ENCODE data around the gene PLEKHA1. TPM values are rescaled to one million over a fixed set of nuclear protein-coding genes. Genes with fewer than 3 reads are reported as not detected.

PLEKHA1 gene
- total RNA-seq, 4 donors from 2014 or later: 19.2 to 52.2 (median 35.0) TPM

- no peak for DNase-seq (ENCODE audit: low spot score in 2 of 2)
- H3K36me3 ChIP-seq: peaks cover 0 to 16% (median 0%) of the 10 kb centered on the region in 3 donors
- no peak overlapping the region for H3K27ac ChIP-seq
- 46 to 71% methylated on average over 2 of the region's 2 CpGs for WGBS, 2 donors
- no peaks in the 10 kb centered on the region for H3K27me3 ChIP-seq
- H3K4me1 ChIP-seq: no peaks in the 10 kb centered on the region
- H3K9me3 ChIP-seq: no peaks in the 10 kb centered on the region
- no peak overlapping the region for H3K4me3 ChIP-seq
- TF ChIP-seq CTCF (IDR thresholded peaks at IDR 0.05) (no peak), POLR2A (IDR thresholded peaks at IDR 0.05) (no peak), EP300 (IDR thresholded peaks at IDR 0.05) (no peak)
These were observed 12.0 kb downstream of the PLEKHA1 start for GRCh38 chr10:122386514-122386913.

GRCh38 chr10:122387572-122387971, 13.1 kb downstream of the PLEKHA1 start:
- Histone ChIP-seq H3K9me3 (no peaks in the 10 kb centered on the region), H3K4me3 (no peak overlapping the region), H3K4me1 (peaks cover 0 to 9% (median 3%) of the 10 kb centered on the region in 4 donors), H3K27me3 (no peaks in the 10 kb centered on the region), H3K36me3 (peaks cover 0 to 16% (median 0%) of the 10 kb centered on the region in 3 donors), H3K27ac (no peak overlapping the region)
- 100% methylated on average over 2 of the region's 2 CpGs for WGBS, 2 donors
- DNase-seq (ENCODE audit: low spot score in 2 of 2): no peak
- no peak for TF ChIP-seq EP300 (IDR thresholded peaks at IDR 0.05)
- TF ChIP-seq POLR2A (IDR thresholded peaks at IDR 0.05): no peak
- TF ChIP-seq CTCF (IDR thresholded peaks at IDR 0.05): no peak

GRCh38 chr10:122388287-122388997, 13.9 kb downstream of the PLEKHA1 start:
- Histone ChIP-seq H3K27me3 (no peaks in the 10 kb centered on the region), H3K9me3 (no peaks in the 10 kb centered on the region), H3K4me1 (peaks cover 0 to 16% (median 3%) of the 10 kb centered on the region in 4 donors), H3K36me3 (peaks cover 0 to 16% (median 0%) of the 10 kb centered on the region in 3 donors), H3K4me3 (no peak overlapping the region), H3K27ac (no peak overlapping the region)
- TF ChIP-seq POLR2A (IDR thresholded peaks at IDR 0.05): no peak
- no peak for TF ChIP-seq CTCF (IDR thresholded peaks at IDR 0.05)
- TF ChIP-seq EP300 (IDR thresholded peaks at IDR 0.05): no peak
- DNase-seq (ENCODE audit: low spot score in 2 of 2): no peak
- WGBS, 2 donors: 96 to 100% methylated on average over 1 of the region's 1 CpG

- DNase-seq (ENCODE audit: low spot score in 2 of 2): no peak
- Histone ChIP-seq H3K27me3 (no peaks in the 10 kb centered on the region), H3K36me3 (peaks cover 0 to 31% (median 7%) of the 10 kb centered on the region in 3 donors), H3K9me3 (no peaks in the 10 kb centered on the region), H3K27ac (no peak overlapping the region), H3K4me3 (no peak overlapping the region), H3K4me1 (peaks cover 0 to 19% (median 3%) of the 10 kb centered on the region in 4 donors)
- TF ChIP-seq POLR2A (IDR thresholded peaks at IDR 0.05) (no peak), EP300 (IDR thresholded peaks at IDR 0.05) (no peak), CTCF (IDR thresholded peaks at IDR 0.05) (no peak)
- WGBS, 2 donors: 98 to 99% methylated on average over 3 of the region's 3 CpGs
These were observed 15.8 kb downstream of the PLEKHA1 start for GRCh38 chr10:122390271-122390670.

GRCh38 chr10:122390679-122391078, 16.2 kb downstream of the PLEKHA1 start:
- TF ChIP-seq EP300 (IDR thresholded peaks at IDR 0.05) (no peak), POLR2A (IDR thresholded peaks at IDR 0.05) (no peak), CTCF (IDR thresholded peaks at IDR 0.05) (no peak)
- DNase-seq (ENCODE audit: low spot score in 2 of 2): no peak
- H3K4me1 ChIP-seq: peaks cover 0 to 19% (median 3%) of the 10 kb centered on the region in 4 donors
- H3K27ac ChIP-seq: no peak overlapping the region
- no peaks in the 10 kb centered on the region for H3K27me3 ChIP-seq
- peaks cover 0 to 31% (median 7%) of the 10 kb centered on the region in 3 donors for H3K36me3 ChIP-seq
- 41 to 45% methylated on average over 3 of the region's 3 CpGs for WGBS, 2 donors
- no peak overlapping the region for H3K4me3 ChIP-seq
- H3K9me3 ChIP-seq: no peaks in the 10 kb centered on the region

Data from tibial nerve (tissue), 4 donors.